ENCODE results near the gene FAM20A.

Gene FAM20A

GRCh38 chr17:68603027-68603426 lies 1.9 kb upstream of the FAM20A start:
- Histone ChIP-seq H3K4me3 (ENCODE audit: low read depth, low read length) (no peak overlapping the region), H3K36me3 (ENCODE audit: control insufficient read depth in 2 of 2, insufficient read depth in 1 of 2, low read length in 2 of 2) (no peaks in the 10 kb centered on the region), H3K27ac (ENCODE audit: extremely low read depth, low read depth, low read length) (no peak overlapping the region), H3K4me1 (ENCODE audit: control insufficient read depth, insufficient read depth, low read length) (peaks cover 9% of the 10 kb centered on the region), H3K9me3 (ENCODE audit: control insufficient read depth, insufficient read depth, low read depth, low read length) (0 out of 2 replicates have a peak, but pooled peaks cover 2% of the 10 kb centered on the region)
- no peak for TF ChIP-seq MYNN (tag by site-specific recombination; IDR thresholded peaks at IDR 0.05; ENCODE audit: borderline replicate concordance)
- TF ChIP-seq ZBTB21 (tag by site-specific recombination; IDR thresholded peaks at IDR 0.05), result no peak
- no peak for TF ChIP-seq ZNF677 (tag by site-specific recombination; IDR thresholded peaks at IDR 0.05)
- TF ChIP-seq ZNF777 (tag by site-specific recombination; IDR thresholded peaks at IDR 0.05; ENCODE audit: borderline replicate concordance), result no peak
- no peak for TF ChIP-seq KLF1 (tag by site-specific recombination; IDR thresholded peaks at IDR 0.05)
- no peak for TF ChIP-seq ZEB2 (tag by site-specific recombination; IDR thresholded peaks at IDR 0.05)
- TF ChIP-seq ZNF830 (tag by site-specific recombination; IDR thresholded peaks at IDR 0.05; ENCODE audit: low read depth), result no peak
- TF ChIP-seq ZNF112 (tag by site-specific recombination; IDR thresholded peaks at IDR 0.05), result no peak
- TF ChIP-seq WT1 (tag by site-specific recombination; IDR thresholded peaks at IDR 0.05), result no peak
- TF ChIP-seq TRIM28 (IDR thresholded peaks at IDR 0.05; ENCODE audit: borderline replicate concordance, low read length), result no peak
- no peak for TF ChIP-seq OSR2 (tag by site-specific recombination; IDR thresholded peaks at IDR 0.05)
- TF ChIP-seq REST (tag by site-specific recombination; IDR thresholded peaks at IDR 0.05), result no peak
- TF ChIP-seq EGR2 (tag by site-specific recombination; IDR thresholded peaks at IDR 0.05; ENCODE audit: low read depth), result no peak
- no peak for TF ChIP-seq ZNF488 (tag by site-specific recombination; IDR thresholded peaks at IDR 0.05)
- no peak for TF ChIP-seq ZNF214 (tag by site-specific recombination; IDR thresholded peaks at IDR 0.05; ENCODE audit: borderline replicate concordance)
- no peak for TF ChIP-seq ZNF600 (tag by site-specific recombination; IDR thresholded peaks at IDR 0.05)
- POLR2A ChIA-PET, result no interaction called here
- CTCF ChIA-PET, result interaction anchor here (2.7 kb wide), 1 partner anchor 11 kb away, joined by 15 read pairs; no protein-coding TSS in a partner anchor

DNA sequence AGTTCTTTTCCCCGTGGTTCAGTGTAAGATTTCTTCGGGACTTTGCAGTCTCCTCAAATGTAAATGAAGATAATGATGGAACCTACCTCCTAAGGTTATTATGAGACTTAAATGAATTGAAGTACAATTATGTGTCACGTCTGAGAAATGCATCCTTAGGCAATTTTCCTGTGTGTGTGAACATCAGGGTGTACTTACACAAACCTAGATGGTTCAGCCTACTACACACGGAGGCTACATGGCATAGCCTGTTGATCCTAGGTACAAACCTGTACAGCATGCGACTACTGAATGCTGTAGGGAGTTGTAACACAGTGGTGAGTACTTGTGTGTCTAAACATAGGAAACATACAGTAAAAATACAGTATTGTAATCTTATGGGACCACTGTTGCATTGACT lies 1.1 kb upstream of the FAM20A start:
- POLR2A ChIA-PET, result no interaction called here
- TF ChIP-seq OVOL3 (tag by site-specific recombination; IDR thresholded peaks at IDR 0.05) (no peak), ZNF624 (tag by site-specific recombination; IDR thresholded peaks at IDR 0.05) (no peak), MYNN (tag by site-specific recombination; IDR thresholded peaks at IDR 0.05; ENCODE audit: borderline replicate concordance) (no peak), HOXD13 (CRISPR knock-in tag; IDR thresholded peaks at IDR 0.05; ENCODE audit: borderline replicate concordance) (no peak), ZNF48 (tag by site-specific recombination; IDR thresholded peaks at IDR 0.05) (no peak), ZNF837 (tag by site-specific recombination; IDR thresholded peaks at IDR 0.05) (no peak), ZNF341 (tag by site-specific recombination; IDR thresholded peaks at IDR 0.05; ENCODE audit: low read depth) (no peak), ZBTB20 (tag by site-specific recombination; IDR thresholded peaks at IDR 0.05) (no peak), YY1 (tag by site-specific recombination; IDR thresholded peaks at IDR 0.05) (no peak), ZNF423 (tag by site-specific recombination; IDR thresholded peaks at IDR 0.05) (no peak), ZNF335 (tag by site-specific recombination; conservative IDR thresholded peaks at IDR 0.05) (no peak)
- TF ChIP-seq, protein P1, sequence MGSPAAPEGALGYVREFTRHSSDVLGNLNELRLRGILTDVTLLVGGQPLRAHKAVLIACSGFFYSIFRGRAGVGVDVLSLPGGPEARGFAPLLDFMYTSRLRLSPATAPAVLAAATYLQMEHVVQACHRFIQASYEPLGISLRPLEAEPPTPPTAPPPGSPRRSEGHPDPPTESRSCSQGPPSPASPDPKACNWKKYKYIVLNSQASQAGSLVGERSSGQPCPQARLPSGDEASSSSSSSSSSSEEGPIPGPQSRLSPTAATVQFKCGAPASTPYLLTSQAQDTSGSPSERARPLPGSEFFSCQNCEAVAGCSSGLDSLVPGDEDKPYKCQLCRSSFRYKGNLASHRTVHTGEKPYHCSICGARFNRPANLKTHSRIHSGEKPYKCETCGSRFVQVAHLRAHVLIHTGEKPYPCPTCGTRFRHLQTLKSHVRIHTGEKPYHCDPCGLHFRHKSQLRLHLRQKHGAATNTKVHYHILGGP (tag by site-specific recombination; IDR thresholded peaks at IDR 0.05), result no peak

More for the DNA sequence above, 1.1 kb upstream of the FAM20A start:
- Histone ChIP-seq H3K4me1 (ENCODE audit: control insufficient read depth, insufficient read depth, low read length) (peaks cover 9% of the 10 kb centered on the region), H3K9me3 (ENCODE audit: control insufficient read depth, insufficient read depth, low read depth, low read length) (no peaks in the 10 kb centered on the region), H3K27ac (ENCODE audit: extremely low read depth, low read depth, low read length) (no peak overlapping the region), H3K36me3 (ENCODE audit: control insufficient read depth in 2 of 2, insufficient read depth in 1 of 2, low read length in 2 of 2) (no peaks in the 10 kb centered on the region), H3K4me3 (ENCODE audit: low read depth, low read length) (no peak overlapping the region)
- CTCF ChIA-PET, result interaction anchor here (0.7 to 2.7 kb wide), 2 partner anchors 12 to 49 kb away, joined by 3 to 15 read pairs; no protein-coding TSS in a partner anchor

Data from HEK293 (cell line).